GM18873 (cell line): ENCODE results near the gene SENP8.
"Not testable (repeated sequence)": the region's sequence is repeated elsewhere in the genome, so short reads cannot be mapped to it uniquely, and the experiment has no call there.

Experiments
- ATAC-seq: cut with Tn5 transposase; IDR thresholded peaks from one replicate; pipeline ENCODE4 v1.9.1; 2021; ENCODE audit warnings: mild to moderate bottlenecking, moderate library complexity, moderate number of reproducible peaks; ENCODE audit not compliant: unreplicated experiment, low FRiP score

Gene SENP8

DNA sequence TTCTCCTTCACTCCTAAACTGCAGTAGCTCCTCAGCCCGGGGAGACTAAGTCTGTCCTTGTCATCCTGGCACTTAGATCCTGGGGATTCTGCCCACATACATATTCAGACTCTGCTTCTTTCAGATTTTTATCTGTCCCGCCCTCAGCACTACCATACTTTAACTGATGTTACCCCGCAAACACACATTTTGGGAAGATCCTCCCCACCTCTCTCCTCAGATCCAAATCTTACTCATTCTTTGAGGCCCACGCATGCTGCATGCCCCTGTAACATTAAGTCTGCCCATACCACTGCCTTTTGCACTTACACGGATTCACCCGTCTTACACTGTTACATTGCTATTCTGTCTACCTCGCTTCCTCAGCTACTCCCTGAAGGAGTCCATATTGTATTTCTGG is 36.1 kb downstream of the SENP8 start:
- ATAC-seq, result no peak

DNA sequence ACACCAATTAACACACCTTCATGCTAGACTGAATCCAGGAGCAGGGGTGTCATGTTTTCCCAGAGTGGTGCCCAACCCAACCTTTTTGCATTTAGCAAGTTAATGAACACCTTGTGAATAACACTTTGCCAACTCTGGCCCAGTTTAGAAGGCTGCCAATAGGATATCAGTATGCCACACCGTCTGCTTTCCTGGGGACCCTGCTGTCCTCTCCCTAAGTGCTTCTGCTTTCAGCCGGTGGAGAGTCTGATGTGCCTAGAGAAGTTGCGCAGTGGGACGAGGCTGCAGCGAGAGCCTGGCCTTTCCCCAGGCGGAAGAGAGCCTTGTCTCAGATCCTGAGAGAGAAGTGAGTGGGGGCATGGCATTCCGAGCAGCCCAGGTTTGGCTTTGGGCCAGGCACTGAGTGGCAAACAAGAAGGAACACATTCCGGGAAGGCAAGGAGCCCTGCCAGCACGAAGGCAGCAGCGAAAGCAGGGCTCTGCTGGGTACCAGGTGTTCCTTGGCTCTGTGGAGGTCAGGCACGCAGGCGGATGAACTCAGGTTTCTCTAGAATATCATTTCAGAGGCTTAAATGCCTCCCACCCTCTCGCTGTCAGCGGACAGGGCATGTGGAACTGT is 36.9 kb downstream of the SENP8 start:
- ATAC-seq, result no peak

DNA sequence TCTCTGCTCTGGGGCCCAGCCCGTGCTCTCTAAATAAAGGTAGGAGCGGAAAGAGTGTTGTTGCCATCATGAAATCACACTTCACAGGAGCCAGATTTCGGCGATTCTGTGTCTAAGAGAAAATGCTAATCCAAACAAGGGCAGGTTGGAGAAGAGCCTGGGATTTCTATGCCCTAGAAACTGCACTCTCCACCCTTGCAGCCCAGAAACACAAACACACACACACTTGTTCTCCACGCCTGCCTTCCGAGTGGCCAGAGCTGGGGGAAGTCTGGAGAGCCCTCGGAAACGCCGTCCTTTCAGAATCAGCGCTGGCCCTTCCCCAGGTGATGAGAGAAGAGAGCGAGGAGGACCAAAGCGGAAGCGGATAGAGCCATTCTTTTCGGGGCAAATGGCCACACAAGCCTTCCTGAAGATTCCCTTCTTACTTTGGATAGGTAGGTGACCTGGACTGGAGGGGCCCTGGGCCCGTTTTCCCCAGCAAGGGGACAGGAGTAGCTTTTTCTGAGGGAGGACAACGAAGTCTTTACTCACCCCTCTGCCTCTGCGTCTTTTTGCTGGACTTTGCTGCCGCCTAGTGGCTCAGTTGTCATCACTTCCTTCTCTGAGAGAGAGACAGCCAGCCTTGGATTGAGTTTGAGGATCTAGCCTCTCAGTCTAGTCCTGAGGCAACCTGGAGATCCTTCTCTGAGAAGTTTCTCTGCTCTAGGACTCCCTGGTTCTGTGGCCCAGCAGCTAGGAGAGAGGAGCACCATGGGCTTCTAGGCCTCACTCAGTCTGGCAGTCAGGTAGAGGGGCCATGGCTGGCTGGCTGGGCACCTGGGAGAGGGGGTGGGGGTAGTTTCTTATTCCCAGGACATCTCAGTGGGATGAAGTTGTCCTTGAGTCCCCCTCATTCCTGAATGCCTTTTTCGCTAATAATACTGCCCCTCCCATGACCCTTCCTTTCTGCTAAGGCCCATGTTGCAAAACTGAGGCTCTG is 37.7 kb downstream of the SENP8 start:
- ATAC-seq, result no peak

DNA sequence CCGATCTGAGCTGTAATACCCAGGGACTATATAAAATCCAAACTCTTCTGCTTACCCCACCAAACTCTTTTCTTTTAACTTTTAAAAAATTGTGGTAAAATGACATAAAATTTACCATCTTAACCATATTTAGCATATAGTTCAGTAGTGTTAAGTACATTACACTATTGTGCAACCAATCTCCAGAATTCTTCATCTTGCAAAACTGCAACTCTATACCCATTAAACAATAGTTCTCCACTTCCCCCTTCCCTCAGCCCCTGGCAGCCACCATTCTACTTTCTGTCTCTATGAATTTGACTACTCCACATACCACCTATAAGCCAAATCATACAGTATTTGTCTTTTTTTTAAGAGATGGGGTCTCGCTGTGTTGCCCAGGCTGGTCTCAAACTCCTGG is 38.7 kb downstream of the SENP8 start:
- ATAC-seq, result no peak

DNA sequence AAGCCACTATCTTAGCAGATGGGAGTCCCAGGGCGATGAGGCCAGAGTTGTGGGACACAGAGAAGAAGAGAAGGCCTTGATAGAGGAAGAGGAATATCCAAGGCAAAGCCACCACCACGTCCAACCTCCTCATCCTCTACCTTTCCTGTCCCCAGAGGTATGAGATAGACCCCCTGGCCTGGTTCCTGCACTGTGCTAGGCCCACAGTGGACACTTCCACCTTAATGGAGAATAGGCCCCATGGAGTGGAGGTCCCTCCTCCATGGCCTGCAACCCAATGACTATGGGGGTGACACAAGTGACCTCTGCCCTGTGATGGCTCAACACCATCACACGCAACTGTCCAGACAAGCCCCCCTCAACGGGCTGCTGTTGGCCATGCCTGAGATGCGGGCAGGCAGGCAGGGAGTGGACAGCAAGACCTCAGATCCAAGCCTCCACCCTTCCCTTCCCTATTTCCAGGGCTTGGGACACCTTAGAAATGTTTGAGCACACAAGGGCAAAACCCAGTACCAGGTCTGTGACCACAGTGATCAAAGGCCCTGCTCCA is 42.6 kb downstream of the SENP8 start:
- ATAC-seq, result no peak

DNA sequence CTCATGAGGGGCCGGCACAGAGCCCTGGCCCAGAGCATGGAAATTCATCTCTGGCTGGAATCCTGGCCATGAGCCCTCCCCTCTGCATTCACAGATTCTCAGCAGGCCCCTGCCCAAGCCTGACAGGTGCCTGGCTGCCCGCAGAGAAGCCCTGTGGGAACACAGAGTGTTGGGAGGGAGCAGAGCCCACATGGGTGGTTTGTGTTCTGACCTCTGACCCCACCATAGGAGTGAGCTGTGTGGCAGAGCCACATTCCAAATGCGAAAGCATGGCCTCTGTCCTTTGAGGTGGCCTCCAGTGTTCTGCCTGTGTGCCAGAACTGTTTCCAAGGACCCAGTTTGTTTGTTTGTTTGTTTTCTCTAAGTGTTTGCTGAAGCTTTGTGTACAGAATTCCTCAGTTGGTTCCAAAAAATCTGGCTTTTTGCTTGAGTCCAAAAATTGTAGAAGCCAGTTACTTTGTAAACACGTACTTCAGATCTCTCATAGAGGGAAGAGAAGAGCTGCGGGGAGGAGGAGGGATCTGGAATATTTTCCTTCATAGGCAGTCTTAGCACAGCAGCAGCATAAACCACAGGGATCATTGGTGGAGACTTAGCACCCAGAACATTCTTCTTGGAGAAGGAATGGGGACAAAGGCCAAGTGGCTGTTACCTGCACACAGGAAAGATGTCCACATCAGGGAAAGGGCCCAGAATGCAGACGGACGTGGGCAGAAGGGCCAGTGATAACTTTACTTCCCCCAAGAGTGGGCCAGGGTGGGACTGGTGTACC is 43.3 kb downstream of the SENP8 start:
- no peak for ATAC-seq

DNA sequence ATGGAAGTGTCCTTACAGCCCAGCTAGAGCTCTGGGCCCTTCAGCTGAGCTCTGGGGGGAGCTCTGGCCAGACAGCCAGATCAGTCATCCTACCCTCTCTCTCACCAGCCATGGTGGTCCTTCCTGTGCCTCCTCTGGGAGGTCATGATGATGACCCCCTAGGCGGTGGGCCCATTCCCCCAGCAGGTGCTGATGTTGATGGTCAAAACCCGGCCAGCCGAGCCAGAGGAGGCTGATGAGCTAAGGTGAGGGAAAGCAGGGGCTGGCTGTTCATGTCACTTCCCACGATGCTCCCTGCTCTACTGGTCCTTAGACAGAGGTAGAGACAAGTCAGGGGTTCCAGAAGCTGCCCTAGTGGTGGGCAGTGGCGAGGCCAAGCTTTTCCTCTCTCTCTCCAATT is 44.4 kb downstream of the SENP8 start:
- no peak for ATAC-seq

DNA sequence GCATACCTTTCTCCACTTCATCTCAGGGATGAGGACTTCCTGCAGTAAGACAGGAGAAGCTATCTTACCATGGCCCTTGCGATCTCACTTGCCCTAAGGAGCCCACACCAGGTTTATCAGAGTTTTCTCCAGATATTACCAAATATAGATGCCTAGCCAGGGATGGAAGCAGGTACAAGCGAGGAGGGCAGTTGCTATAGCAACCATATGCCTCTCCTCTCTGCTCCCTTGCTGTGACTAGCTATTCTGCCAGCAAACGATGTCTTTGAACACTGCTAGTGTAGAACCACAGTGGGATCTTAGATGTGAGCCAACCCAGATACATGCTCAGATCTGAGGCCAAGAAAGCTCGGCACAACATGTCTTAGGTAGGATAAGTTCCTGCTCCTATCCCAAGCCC is 45.5 kb downstream of the SENP8 start:
- ATAC-seq, result no peak

DNA sequence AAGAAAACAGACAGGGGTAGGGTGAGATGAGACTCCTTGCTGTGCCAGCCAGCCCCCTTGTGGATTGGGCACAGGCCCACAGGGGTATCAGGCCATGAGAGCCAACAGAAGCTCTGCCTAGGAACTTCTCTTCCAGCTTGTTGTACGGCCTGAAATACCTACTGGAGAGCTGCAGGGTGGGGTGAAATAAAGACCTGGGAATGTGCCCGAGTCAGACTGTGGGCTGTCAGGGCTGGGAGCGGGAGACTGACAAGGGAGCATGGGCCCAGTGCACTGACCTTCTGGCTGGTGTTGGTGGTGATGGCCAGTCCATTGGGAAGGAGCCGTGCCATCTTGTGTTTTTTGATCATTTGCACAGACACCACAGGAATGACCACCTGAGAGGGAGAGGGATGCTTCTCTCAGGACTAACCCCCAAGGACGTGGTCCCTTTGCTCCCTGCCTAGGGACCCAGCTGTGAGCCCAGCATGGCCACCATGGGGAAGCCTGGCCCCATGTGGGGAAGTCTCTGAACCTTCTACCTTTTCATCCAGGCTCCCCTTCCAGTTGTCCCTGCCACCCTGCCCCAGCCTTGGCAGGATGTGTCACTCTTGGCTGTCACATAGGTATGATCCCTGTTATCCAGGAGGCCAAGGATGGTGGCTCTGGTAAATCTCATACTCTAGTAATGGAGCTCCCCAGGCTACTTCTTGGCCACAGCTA is 48.7 kb downstream of the SENP8 start:
- no peak for ATAC-seq

DNA sequence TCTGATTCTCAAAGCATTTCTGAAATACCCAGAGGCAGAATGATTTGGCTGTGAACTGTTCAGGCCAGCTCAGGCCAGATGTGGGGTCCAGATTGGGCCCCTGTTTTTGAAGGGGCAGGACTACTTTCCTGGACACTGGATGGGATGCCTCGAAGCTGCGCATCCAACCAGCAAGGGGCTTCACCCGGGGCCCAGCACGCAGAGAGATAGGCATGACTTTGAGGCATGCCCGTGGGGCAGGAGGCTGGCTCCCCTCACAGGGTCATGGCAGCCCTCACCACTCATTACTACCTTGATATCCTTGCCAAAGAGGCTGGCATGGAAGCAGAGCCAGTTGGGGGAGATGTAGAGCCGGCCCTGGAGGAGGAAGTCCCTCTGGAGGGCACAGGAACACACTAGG is 49.2 kb downstream of the SENP8 start:
- no peak for ATAC-seq

DNA sequence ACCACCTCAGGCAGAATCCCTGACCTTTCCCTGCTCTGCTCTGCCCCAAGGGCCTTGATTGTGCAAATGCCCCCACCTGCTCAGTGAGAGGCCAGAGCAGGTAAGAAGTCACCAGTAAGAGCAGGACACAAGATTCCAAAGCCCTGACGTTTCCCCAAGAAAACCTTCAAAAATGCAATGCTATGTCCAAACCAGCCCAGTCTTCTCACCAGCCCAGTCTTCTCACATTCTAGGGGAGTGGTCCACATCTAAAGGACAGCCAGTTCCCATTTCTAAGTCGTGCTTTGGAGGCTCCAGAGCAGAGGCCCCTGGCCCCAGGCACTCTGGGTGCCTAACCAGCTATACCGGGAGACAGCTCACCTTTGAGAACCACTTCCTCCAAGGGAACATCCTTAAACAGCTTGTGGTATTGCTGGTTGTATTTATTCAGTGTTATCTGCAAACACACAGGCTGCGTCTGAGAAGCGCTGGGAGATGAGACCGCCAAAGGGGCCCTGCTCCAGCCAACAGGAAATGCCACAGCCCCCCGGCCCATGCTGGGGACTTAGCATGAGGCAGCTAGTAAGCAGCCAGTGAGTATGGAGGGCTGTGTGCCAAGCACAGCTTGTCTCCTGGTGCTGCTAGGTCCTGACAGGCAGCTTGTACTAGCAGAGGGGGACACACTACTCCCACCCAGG is 50.1 kb downstream of the SENP8 start:
- ATAC-seq, result no peak

DNA sequence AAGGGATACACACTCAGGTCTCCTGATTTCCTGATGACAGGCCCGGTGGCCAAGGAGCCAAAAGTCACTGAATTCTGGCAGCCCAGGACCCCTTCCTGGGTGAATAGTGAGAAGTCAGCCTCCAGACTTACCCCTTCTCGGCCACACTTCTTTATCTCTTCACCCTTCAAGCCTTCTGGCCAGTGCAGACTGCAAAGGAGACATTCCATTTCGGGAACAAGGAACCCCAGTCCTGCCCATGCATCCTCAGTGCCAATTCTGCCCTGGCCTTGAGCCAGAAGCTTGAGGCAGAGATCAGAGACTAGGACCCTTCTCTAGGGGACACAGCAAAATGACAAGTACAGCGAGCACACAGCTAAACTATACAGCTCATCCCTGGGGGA is 50.6 kb downstream of the SENP8 start:
- ATAC-seq, result no peak

DNA sequence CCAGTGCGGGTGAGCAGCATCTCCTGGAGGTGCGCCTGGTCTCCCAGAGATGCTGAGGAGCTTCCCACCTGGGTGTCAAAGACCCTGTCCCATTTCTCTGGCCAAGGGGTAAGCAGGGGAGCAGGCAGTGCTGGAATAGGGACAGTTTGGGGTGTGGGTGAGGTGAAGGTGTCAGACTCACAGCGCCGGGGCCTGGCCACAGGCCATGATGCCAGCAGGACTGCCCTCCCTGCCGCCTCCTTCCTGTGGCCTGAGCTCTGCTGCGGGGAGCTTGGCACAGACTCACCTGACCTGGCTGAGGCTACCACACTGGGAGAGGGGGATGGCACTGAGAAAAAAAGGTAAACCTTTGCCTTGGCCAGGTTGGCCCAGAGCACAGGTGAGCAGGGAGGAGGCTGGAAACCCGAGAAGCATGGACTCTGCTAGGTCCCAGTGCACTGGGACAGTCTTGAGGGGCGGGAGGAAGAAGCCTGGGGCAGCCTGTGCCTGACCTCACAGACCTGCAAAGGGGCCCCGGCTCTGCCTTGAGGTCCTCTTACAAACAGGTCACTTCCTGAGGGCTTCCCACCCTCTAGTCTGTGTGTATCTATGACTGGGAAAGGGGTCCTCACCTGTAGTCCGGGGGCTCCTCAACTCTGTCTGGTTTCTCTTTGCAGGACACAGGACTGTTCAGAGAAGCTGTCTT is 51.2 kb downstream of the SENP8 start:
- ATAC-seq, result no peak

DNA sequence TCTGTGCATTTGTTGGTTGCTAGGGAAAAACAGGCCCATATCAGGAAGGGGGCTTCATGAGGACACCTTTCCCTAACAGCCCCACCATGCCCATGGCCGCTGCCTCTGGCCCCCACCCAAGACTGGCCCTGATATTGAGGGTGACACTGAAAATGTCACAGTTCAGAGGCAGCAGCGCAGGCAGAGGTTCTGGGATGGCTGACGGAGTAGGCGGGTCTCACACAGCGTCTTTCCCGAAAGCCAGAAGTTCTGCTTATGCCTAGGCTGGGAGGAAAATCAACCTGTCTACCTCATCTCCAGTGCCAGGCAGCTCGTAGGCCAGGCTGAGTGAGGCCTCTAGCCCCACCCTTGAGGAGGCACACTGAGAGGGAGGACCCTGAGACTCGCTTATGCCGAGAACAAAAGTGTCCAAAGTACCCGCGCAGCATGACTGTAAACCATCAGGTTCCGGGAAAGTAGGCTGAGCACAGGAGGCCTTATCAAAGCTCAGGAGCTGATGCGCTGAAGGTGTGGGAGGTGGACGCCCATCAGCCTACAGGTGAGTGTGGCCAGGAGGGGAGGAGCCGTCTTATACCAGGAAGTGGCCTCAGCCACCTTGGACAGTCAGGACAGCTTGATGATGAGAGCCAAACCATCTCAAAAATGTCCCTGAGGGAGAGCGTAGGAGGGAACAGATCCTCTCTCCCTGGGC is 51.9 kb downstream of the SENP8 start:
- no peak for ATAC-seq

DNA sequence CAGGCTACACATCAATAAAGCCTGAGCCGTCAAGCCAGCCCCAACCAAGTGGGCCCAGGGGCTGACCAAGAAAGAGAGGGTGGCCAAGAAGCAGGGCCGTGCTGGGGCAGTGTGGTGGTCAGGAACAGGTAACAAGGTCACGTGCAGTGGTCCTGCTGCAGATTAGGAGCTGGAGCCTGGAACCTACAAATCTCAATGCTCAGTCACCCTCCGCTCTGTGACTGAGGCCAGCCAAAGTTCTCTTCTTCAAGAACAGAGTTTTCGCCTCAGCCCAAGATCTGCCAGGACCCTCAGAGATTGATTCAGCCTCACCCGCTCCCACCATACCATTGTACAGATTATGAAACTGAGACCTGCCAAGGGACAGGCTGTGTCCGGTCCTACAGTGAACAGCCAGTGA is 52.5 kb downstream of the SENP8 start:
- ATAC-seq, result no peak

DNA sequence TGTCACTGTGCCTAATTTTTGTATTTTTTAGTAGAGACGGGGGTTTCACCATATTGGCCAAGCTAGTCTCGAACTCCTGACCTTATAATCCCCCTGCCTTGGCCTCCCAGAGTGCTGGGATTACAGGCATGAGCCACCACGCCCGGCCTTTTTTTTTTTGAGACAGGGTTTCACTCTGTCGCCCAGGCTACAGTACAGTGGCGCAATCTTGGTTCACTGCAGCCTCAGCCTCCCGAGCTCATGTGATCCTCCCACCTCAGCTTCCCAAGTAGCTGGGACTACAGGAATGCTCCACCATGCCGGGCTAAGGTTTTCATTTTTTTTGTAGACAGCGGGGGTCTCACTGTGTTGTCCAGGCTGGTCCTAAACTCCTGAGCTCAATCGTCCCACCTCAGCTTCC is 53.8 kb downstream of the SENP8 start:
- not testable (repeated sequence) for ATAC-seq

DNA sequence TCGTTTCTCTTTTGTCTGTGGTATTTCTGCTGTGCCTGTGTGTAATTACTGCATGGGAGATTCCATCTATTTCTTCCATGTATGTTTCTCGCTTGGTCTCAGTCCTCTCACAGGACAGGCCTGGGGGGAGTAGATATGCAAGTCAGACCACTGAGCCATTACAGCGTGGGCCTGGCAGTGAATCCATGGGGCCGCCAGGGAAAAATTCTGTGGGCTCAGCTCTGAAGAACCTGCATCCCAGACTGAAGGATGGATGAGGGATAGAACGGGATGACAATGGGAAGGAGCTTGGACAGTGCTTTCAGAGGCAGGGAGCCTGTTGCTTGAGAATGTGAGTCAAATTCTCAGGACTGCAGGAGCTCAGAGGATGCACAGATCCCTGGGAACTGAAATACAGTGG is 54.6 kb downstream of the SENP8 start:
- ATAC-seq, result no peak

DNA sequence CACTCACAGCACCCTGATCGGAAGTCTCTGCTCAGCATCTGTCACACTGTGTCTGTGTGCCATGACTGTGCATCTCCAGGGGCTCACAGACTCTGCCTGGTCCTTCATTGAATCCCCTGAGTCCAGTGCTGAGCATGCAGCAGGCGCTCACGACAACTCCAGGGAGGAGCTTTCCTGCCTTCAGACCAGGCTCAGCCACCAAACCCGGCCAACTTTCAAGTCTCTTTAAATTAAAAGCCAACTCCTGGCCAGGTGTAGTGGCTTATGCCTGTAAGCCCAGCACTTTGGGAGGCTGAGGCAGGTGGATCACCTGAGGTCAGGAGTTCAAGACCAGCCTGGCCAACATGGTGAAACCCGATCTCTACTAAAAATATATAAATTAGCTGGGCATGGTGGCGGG is 55.2 kb downstream of the SENP8 start:
- no peak for ATAC-seq
